ENCODE measurements around the gene TRPM2.

Gene TRPM2

GRCh38 chr21:44482581-44483287 is 129.3 kb downstream of the TRPM2 start:
- no peak overlapping the region for H3K4me3 ChIP-seq (replicated peaks; ENCODE audit: low read depth, low read length)
- TF ChIP-seq CTCF (IDR thresholded peaks at IDR 0.05; ENCODE audit: low read length, missing control alignments): no peak
- no peak for DNase-seq (ENCODE audit: low read depth)

- no peak for DNase-seq (ENCODE audit: low read depth)
- no peak overlapping the region for H3K4me3 ChIP-seq (replicated peaks; ENCODE audit: low read depth, low read length)
- TF ChIP-seq CTCF (IDR thresholded peaks at IDR 0.05; ENCODE audit: low read length, missing control alignments): no peak
These were observed 130.1 kb downstream of the TRPM2 start for GRCh38 chr21:44483288-44484237.

- no peak for TF ChIP-seq CTCF (IDR thresholded peaks at IDR 0.05; ENCODE audit: low read length, missing control alignments)
- no peak overlapping the region for H3K4me3 ChIP-seq (replicated peaks; ENCODE audit: low read depth, low read length)
- no peak for DNase-seq (ENCODE audit: low read depth)
These were observed 131.3 kb downstream of the TRPM2 start for GRCh38 chr21:44484498-44485253.

- H3K4me3 ChIP-seq (replicated peaks; ENCODE audit: low read depth, low read length): no peak overlapping the region
- no peak for TF ChIP-seq CTCF (IDR thresholded peaks at IDR 0.05; ENCODE audit: low read length, missing control alignments)
- no peak for DNase-seq (ENCODE audit: low read depth)
These were observed 131.9 kb downstream of the TRPM2 start for GRCh38 chr21:44485254-44485793.

- no peak overlapping the region for H3K4me3 ChIP-seq (replicated peaks; ENCODE audit: low read depth, low read length)
These were observed 132.4 kb downstream of the TRPM2 start for GRCh38 chr21:44485796-44486195.

More at GRCh38 chr21:44485796-44486195, 132.4 kb downstream of the TRPM2 start:
- no peak for TF ChIP-seq CTCF (IDR thresholded peaks at IDR 0.05; ENCODE audit: low read length, missing control alignments)
- DNase-seq (ENCODE audit: low read depth): no peak
